Dermis microvascular lymphatic vessel endothelial cell (primary cell): Measurements from ENCODE around the gene NUDT6. TPM values are rescaled to one million over a fixed set of nuclear protein-coding genes. Genes with fewer than 3 reads are reported as not detected.
"Not testable (repeated sequence)": the region's sequence is repeated elsewhere in the genome, so short reads cannot be mapped to it uniquely, and the experiment has no call there.

Experiments used
- DNase-seq, 2 donors: peaks; one replicate each; pipeline versions ENCODE4 v3.0.0 to v3.0.0-alpha.2; 2010; ENCODE audit warnings: low read depth in 2 of 2
- total RNA-seq: library from RNA; depleted of rRNA; stranded (reverse); fragments of >200 nt; gene quantifications from 2 replicates; pipeline ENCODE4 v1.2.1, GENCODE V29; 2014

NUDT6 gene
- 4.6 and 4.9 TPM in 2 replicates for total RNA-seq

GRCh38 chr4:122921971-122922876 is at the start of gene NUDT6:
Gene NUDT6, minus strand, starts transcription at chr4:122922597. Its CDS starts 25 bp downstream, at chr4:122922572.
- peak in 1 of 2 donors; percentile 67 for DNase-seq

- DNase-seq = no peak
Measured at GRCh38 chr4:122968227-122968812, 45.9 kb upstream of the NUDT6 start.

- DNase-seq = no peak
Measured at GRCh38 chr4:122967231-122967630, 44.8 kb upstream of the NUDT6 start.

GRCh38 chr4:122966201-122966600 is 43.8 kb upstream of the NUDT6 start:
- no peak for DNase-seq

GRCh38 chr4:122963216-122963615 is 40.8 kb upstream of the NUDT6 start:
- DNase-seq = no peak

GRCh38 chr4:122960611-122961000 is 38.2 kb upstream of the NUDT6 start:
- no peak for DNase-seq

- DNase-seq = no peak
Measured at GRCh38 chr4:122959981-122960610, 37.7 kb upstream of the NUDT6 start.

GRCh38 chr4:122959441-122959840 is 37.0 kb upstream of the NUDT6 start:
- DNase-seq = no peak

- no peak for DNase-seq
Measured at GRCh38 chr4:122958505-122958904, 36.1 kb upstream of the NUDT6 start.

- no peak for DNase-seq
Measured at GRCh38 chr4:122953924-122954323, 31.5 kb upstream of the NUDT6 start.

- no peak for DNase-seq
Measured at GRCh38 chr4:122952028-122952427, 29.6 kb upstream of the NUDT6 start.

GRCh38 chr4:122948671-122949070 is 26.3 kb upstream of the NUDT6 start:
- DNase-seq = no peak

GRCh38 chr4:122946142-122946541 is 23.7 kb upstream of the NUDT6 start:
- no peak for DNase-seq

GRCh38 chr4:122945136-122945535 is 22.7 kb upstream of the NUDT6 start:
- not testable (repeated sequence) for DNase-seq

GRCh38 chr4:122932763-122933162 is 10.4 kb upstream of the NUDT6 start:
- DNase-seq = no peak

- DNase-seq = peak in 1 of 2 donors; percentile 36
Measured at GRCh38 chr4:122930862-122931261, 8.5 kb upstream of the NUDT6 start.

GRCh38 chr4:122928930-122929329 is 6.5 kb upstream of the NUDT6 start:
- DNase-seq = no peak

- peak; percentile 63 to 91 for DNase-seq
Measured at GRCh38 chr4:122922877-122923511, 597 bp upstream of the NUDT6 start.

GRCh38 chr4:122921300-122921699 is 1.1 kb downstream of the NUDT6 start:
- DNase-seq = no peak

- no peak for DNase-seq
Measured at GRCh38 chr4:122920473-122920872, 1.9 kb downstream of the NUDT6 start.

- DNase-seq = peak; percentile 87
Measured at GRCh38 chr4:122917731-122918130, 4.7 kb downstream of the NUDT6 start.

- DNase-seq = peak in 1 of 2 donors; percentile 28
Measured at GRCh38 chr4:122914938-122915337, 7.5 kb downstream of the NUDT6 start.
